Measurements from ENCODE around the gene NOS1AP. TPM values are rescaled to one million over a fixed set of nuclear protein-coding genes. Genes with fewer than 3 reads are reported as not detected.

Gene NOS1AP
- total RNA-seq, 1 donor from 2014 or later: 0.79 TPM

GRCh38 chr1:162142968-162143367 is 73.5 kb downstream of the NOS1AP start:
- Histone ChIP-seq H3K36me3 (ENCODE audit: control insufficient read depth, insufficient read depth, low read length) (no peaks in the 10 kb centered on the region), H3K27me3 (ENCODE audit: control insufficient read depth, insufficient read depth, low read length) (no peaks in the 10 kb centered on the region), H3K4me3 (ENCODE audit: low read depth, low read length) (no peak overlapping the region)
- no peak for DNase-seq (ENCODE audit: low read depth)
- TF ChIP-seq CTCF (IDR thresholded peaks at IDR 0.05; ENCODE audit: insufficient read depth, low read length, poor library complexity, severe bottlenecking): no peak

GRCh38 chr1:162144268-162144667 is 74.8 kb downstream of the NOS1AP start:
- H3K4me3 ChIP-seq (ENCODE audit: low read depth, low read length): no peak overlapping the region
- no peaks in the 10 kb centered on the region for H3K36me3 ChIP-seq (ENCODE audit: control insufficient read depth, insufficient read depth, low read length)
- DNase-seq (ENCODE audit: low read depth): no peak
- no peak for TF ChIP-seq CTCF (IDR thresholded peaks at IDR 0.05; ENCODE audit: insufficient read depth, low read length, poor library complexity, severe bottlenecking)
- no peaks in the 10 kb centered on the region for H3K27me3 ChIP-seq (ENCODE audit: control insufficient read depth, insufficient read depth, low read length)

- Histone ChIP-seq H3K36me3 (ENCODE audit: control insufficient read depth, insufficient read depth, low read length) (no peaks in the 10 kb centered on the region), H3K4me3 (ENCODE audit: low read depth, low read length) (no peak overlapping the region), H3K27me3 (ENCODE audit: control insufficient read depth, insufficient read depth, low read length) (no peaks in the 10 kb centered on the region)
- no peak for DNase-seq (ENCODE audit: low read depth)
- no peak for TF ChIP-seq CTCF (IDR thresholded peaks at IDR 0.05; ENCODE audit: insufficient read depth, low read length, poor library complexity, severe bottlenecking)
Measured at GRCh38 chr1:162144853-162145252, 75.4 kb downstream of the NOS1AP start.

GRCh38 chr1:162145280-162145965 is 75.9 kb downstream of the NOS1AP start:
- TF ChIP-seq CTCF (IDR thresholded peaks at IDR 0.05; ENCODE audit: insufficient read depth, low read length, poor library complexity, severe bottlenecking): no peak
- DNase-seq (ENCODE audit: low read depth): no peak
- H3K36me3 ChIP-seq (ENCODE audit: control insufficient read depth, insufficient read depth, low read length): no peaks in the 10 kb centered on the region
- H3K4me3 ChIP-seq (ENCODE audit: low read depth, low read length): no peak overlapping the region
- no peaks in the 10 kb centered on the region for H3K27me3 ChIP-seq (ENCODE audit: control insufficient read depth, insufficient read depth, low read length)

GRCh38 chr1:162145966-162146696 is 76.6 kb downstream of the NOS1AP start:
- no peak for DNase-seq (ENCODE audit: low read depth)
- TF ChIP-seq CTCF (IDR thresholded peaks at IDR 0.05; ENCODE audit: insufficient read depth, low read length, poor library complexity, severe bottlenecking): no peak
- Histone ChIP-seq H3K27me3 (ENCODE audit: control insufficient read depth, insufficient read depth, low read length) (no peaks in the 10 kb centered on the region), H3K4me3 (ENCODE audit: low read depth, low read length) (no peak overlapping the region), H3K36me3 (ENCODE audit: control insufficient read depth, insufficient read depth, low read length) (no peaks in the 10 kb centered on the region)

Data from kidney epithelial cell (primary cell).